RKO (cell line): Measurements from ENCODE around the gene YIPF4.
"Not testable (repeated sequence)": the region's sequence is repeated elsewhere in the genome, so short reads cannot be mapped to it uniquely, and the experiment has no call there.

ENCODE experiments used
- DNase-seq: peaks from one replicate; pipeline ENCODE4 v3.0.0-alpha.2; 2016; ENCODE audit warnings: low spot score

YIPF4 gene

DNA sequence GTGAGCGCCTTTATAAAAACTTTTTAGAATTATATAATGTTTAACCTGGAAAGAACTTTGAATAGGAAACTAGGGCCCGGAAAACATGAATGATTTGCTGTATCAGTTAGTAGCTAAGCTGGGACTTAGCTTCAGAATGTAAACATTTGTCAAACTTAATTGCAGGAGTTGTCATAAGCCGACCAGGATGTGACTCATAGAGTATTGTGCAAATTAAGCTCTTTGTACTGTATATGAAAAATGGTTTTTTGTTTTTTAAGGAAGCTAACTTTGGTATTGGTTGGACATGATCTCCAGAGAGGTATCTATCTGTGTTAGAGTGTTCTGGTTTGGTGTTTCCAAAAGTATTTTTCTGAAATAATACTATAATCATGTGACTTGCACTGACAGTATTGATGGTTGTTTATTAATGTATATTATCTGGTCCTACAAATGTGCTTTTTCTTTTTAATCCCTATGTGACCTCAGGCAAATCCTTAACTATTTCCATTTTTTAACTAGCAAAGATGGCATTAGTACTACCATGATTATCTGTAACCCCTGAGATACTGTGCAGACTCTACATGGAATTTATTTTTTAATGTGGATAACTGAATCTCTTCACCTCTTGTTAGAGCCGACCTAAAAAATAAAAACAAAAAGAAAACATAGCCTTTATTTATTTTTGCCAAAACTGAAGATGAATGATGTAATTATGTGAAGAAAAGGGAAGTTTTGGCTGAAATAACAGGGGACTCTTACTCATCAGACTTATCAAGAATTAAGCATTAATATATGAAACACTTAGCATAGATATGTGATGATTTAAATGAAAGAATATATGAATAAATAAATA, 11.7 kb downstream of the YIPF4 start:
- peak; percentile 77 for DNase-seq

DNA sequence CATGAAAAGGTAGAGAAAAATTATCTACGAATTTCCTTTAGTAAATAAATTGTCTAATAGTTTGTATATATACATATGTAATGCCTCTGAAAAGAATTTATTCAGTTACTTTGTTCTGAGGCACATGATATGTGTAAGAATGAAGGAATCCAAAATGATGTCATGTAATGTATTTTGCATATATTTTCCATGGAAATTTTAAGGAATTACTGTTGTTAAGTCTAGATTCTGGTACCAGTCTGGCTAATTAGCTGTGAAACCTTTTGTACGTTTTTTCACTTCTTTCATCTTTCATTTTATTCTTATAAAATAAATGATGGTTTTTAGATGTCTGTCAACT, 12.3 kb downstream of the YIPF4 start:
- no peak for DNase-seq

DNA sequence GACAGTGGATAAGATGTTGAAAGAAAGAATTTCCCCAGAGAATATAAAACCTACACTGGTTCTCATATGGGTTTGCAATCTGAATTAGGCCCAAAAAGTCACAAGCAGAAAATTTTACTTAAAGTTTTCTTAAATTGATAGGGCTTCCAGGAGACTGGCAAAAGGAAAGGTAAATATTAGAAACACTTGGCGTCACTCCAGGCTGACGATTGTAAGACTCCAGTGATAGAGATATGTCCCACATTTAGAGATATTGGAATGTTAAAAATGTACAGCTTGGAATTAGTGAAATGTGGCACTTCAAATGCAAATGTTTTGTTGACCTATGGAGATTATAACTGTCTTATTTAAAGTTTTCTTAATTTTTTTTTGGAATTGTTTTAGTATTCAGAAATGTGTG, 14.0 kb downstream of the YIPF4 start:
- no peak for DNase-seq

DNA sequence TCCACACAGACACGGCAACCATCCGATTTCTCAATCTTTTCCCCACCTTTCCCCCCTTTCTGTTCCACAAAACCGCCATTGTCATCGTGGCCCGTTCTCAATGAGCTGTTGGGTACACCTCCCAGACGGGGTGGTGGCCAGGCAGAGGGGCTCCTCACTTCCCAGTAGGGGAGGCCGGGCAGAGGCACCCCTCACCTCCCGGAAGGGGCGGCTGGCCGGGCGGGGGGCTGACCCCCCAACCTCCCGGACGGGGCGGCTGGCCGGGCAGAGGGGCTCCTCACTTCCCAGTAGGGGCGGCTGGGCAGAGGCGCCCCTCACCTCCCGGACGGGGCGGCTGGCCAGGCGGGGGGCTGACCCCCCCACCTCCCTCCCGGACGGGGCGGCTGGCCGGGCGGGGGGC, 15.8 kb downstream of the YIPF4 start:
- DNase-seq = not testable (repeated sequence)

DNA sequence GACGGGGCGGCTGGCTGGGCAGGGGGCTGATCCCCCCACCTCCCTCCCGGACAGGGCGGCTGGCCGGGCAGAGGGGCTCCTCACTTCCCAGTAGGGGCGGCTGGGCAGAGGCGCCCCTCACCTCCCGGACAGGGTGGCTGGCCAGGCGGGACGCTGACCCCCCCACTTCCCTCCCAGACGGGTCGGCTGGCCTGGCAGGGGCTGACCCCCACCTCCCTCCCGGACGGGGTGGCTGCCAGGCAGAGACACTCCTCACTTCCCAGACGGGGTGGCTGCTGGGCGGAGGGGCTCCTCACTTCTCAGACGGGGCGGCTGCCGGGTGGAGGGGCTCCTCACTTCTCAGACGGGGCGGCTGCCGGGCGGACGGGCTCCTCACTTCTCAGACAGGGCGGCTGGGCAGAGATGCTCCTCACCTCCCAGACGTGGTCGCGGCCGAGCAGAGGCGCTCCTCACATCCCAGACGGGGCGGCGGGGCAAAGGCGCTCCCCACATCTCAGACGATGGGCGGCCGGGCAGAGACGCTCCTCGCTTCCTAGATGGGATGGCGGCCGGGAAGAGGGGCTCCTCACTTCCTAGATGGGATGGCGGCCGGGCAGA, 16.4 kb downstream of the YIPF4 start:
- DNase-seq = not testable (repeated sequence)

DNA sequence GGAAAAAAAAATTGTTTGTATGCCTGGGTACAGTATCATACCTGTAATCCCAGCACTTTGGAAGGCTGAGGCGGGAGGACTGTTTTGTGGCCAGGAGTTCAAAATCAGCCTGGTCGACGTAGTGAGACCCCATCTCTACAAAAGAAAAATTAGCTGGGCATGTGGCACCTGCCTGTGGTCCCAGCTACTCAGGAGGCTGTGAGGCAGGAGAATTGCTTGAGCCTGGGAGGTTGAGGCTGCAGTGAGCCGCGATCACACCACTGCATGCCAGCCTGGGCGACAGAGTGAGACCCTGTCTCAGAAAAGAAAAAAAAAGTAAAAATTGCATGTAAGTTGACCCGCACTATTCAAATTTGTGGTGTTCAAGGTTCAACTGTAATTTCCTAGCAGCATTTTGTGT, 32.9 kb downstream of the YIPF4 start:
- DNase-seq = no peak

DNA sequence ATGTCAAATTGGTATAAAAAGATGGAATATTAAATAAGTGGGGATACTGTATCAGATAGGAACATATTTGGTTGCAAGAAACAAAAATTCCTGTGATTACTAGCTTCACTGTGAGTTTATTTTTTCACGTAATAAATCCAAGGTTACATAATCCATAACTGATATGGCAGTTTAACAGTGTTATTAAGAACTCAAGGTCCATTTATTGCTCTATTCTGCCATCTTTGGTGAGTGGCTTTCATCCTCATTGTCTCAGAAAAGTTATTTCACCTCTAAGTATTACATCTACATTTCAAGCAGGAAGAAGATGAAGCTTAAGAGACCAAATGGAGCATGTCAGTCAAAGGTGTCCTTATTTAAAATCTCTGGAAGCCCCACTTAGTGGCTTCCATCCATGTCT, 37.2 kb downstream of the YIPF4 start:
- no peak for DNase-seq

DNA sequence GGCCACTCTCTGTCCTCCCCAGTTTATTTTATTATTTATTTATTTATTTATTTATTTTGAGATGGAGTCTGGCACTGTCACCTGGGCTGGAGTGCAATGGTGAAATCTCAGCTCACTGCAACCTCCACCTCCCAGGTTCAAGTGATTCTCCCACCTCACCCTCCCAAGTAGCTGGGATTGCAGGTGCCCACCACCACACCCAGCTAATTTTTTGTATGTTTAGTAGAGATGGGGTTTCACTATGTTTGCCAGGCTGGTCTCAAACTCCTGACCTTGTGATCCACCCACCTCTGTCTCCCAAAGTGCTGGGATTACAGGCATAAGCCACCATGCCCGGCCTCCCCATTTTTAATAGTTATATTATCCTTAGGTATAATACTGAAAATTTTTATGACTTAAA, 51.0 kb downstream of the YIPF4 start:
- not testable (repeated sequence) for DNase-seq

DNA sequence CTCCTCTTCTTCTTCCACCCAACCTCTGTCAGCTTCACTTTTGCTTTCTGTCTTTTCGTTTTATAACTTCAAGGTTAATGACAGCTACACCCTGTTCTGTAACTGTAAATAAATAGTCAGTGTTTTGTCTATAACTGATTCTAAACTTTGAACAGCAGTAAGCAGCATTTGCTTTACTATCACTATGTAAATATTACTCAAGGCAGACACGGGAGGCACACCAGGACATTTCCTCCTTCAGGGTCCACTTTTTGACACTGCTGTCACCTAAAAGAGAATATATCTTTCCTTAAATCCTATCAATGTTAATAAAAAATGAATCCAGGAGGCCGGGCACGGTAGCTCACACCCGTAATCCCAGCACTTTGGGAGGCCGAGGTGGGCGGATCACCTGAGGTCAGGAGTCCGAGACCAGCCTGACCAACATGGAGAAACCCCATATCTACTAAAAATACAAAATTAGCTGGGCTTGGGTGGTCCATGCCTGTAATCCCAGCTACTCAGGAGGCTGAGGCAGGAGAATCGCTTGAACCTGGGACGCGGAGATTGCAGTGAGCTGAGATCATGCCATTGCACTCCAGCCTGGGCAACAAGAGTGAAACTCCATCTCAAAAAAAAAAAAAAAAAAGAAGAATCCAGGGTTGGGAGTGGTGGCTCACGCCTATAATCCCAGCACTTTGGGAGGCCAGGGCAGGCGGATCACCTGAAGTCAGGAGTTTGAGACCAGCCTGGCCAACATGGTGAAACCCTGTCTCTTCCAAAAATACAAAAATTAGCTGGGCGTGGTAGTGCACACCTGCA, 51.7 kb downstream of the YIPF4 start:
- DNase-seq = not testable (repeated sequence)

DNA sequence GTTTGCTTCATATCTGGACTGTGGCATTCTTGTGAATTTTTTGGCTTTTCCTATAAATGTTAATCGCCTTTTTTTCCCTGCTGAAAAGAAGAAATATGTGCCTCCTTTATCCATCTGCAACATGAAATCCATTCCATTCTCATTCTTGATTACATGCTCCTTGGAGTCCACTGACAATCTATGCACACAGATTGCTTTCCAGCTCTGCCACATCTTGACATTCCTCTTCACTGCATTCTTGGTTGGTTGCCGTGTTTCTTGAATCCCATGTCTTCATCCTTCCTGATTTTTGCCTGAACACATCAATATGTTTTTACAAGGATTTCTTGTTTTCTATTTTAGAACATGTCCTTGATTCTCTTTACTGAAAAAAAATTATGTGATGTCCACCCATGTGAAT, 52.4 kb downstream of the YIPF4 start:
- DNase-seq = no peak

DNA sequence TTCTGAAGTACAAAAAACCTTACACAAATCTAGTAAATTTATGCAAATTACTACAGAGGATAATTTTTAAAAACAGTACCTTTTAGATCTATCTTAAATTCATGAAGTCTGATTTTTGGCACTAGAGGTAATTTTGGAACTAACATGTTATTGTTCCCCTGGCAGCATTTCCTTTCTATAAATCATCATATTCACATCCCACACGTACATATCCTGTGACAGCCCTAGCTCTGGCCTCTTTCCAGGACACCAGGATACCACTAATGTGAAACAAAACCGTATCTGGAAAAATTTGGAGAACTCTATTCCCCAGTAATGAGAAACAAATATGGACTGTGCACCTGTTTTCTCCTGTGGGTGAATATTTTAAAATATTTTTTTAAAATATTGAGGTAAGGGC, 65.1 kb downstream of the YIPF4 start:
- no peak for DNase-seq

DNA sequence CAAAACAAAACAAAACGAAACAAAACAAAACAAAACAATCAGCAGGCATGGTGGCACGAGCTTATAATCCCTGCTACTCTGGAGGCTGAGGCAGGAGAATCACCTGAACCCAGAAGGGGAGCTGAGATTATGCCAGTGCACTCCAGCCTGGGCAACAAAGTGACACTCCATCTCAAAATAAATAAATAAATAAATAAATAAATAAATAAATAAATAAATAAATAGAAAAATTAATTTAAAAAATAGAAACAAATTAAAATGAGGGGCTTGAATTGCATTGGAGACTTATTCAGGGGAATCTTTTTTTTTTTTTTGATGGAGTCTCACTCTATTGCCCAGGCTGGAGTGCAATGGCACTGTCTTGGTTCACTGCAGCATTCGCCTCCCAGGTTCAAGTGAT, 73.1 kb downstream of the YIPF4 start:
- not testable (repeated sequence) for DNase-seq

DNA sequence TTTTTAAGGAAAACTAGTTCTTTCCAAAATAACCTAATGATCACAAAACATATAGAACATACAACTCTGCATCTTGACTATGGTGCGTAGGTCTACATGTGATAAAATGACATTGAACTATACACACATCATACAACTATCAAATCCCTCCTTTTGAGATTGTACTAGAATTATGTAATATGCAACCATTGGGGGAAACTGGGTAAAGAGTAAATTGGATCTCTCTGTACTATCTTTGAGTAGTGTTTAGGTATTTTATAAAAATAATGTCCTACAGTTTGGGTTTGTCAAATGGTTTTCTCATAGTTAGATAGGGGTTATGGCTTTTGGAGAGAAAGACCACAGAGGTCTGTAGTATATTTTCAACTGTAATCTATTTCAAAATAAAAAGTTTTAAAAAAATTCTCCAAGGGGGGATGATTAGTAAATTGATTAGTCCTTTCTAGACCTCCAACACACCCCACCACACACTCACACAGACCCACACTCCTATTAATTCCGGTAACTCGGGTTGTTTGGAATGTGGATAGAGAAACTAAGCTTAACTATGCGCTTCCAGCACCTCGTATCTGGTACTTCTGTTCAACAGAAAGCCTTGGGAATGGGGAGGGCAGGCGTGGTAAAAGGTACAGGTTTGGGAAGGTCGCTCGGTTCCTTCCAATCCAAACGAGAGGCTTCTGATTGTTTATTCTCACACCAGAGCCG, 78.4 kb downstream of the YIPF4 start:
- no peak for DNase-seq

DNA sequence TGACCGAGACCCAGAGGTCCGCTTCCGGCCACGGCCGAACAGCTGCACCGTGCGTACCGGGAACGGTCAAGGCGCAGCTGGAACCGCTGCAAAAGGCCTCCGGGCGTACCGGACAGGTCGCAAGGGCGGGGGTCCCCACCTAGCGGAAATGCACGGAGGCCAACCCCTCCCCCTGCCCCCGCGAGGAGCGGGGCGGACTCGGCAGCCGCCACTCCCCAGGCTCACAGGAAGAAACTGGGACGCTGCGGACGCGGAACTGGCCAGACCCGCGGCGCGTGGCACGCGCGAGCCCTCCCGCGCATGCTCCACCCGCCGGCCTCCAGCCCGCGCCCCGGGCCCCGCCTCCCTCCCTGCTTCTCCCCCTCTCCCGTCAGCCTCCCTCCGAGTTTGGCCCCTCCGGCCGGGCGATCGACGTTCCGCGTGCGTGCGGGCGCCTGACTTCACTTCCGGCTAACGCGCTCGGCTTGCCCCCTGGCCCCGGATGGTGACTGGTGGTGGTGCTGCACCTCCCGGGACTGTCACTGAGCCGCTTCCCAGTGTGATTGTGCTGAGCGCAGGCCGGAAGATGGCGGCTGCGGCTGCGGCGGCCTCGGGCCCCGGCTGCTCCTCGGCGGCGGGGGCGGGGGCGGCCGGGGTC, 79.1 kb downstream of the YIPF4 start, which contains the start of gene BIRC6:
BIRC6 (plus strand) TSS at position 343 of the 637 bp plus-strand sequence; CDS start at position 482, 139 bp downstream.
- peak; percentile 97 for DNase-seq

DNA sequence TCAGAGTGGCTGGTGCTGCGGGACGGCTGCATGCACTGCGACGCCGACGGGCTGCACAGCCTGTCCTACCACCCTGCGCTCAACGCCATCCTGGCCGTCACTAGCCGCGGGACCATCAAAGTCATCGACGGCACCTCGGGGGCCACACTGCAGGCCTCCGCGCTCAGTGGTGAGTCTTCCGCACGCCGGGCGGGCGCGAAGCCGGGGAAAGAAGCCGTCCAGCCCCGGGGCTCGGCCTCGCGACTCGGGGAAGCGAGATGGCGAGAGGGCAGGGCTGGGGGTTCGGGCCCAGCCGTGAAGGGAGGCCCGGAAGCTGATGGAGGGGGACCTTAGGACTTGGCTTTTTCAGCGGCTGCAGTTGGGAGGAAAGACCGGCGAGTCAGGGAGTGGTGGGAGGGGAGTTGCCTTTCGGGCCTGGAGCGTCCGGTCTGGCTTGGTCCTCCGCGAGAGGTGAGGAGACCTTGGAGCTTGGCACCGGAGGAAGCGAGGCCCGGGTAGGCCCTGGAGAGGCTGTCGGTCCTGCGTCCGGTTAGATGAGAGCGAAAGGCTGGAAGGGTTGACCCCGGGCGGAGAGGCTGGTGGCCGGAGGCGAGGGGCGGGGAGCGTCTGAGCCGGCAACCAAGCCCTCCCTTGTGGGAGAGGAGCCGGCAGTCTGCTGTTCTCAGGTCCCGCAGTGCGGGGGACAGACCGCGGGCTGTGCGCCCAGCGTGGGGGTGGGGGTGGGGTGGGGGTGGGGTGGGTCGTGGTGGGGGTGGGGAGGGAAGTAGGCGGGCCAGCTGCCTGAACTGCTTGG, 79.8 kb downstream of the YIPF4 start:
- DNase-seq = peak; percentile 50

DNA sequence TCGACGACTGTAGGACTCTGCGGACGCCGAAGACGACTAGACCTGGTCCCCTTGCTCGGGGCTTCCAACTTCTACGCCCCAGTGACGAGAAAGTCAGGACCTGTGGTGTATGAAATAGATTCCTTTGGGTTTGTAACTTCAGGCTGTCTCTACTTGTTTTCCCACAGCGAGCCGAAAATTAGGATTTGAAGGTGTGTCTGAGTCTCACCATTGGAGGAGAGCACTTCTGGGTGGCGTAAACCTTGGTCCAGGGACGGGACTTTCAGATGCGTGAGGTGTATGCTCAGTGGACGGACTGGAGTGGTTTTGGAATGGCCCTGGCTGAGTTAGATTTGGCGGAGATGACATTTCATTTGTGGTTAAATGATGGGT, 80.4 kb downstream of the YIPF4 start:
- DNase-seq = peak; percentile 58

DNA sequence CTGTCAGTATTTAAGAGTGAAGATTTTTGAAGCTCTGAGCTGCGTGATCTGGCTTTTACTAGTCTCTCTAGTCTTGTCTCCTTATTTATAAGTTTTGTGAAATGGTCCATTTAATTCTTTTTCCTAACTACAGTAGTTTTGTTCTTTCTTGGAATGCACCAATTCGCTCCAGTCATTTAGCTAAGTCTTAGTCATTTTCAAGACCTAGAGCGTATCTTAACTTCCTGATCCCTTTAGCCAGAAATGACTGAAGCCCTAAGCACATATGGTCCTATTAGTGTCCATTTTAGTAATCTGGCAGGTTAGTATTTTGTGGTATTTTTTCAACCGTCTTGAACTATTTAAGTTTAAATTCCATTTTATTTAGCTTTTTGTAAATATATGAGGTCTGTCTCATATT, 82.7 kb downstream of the YIPF4 start:
- DNase-seq = no peak

DNA sequence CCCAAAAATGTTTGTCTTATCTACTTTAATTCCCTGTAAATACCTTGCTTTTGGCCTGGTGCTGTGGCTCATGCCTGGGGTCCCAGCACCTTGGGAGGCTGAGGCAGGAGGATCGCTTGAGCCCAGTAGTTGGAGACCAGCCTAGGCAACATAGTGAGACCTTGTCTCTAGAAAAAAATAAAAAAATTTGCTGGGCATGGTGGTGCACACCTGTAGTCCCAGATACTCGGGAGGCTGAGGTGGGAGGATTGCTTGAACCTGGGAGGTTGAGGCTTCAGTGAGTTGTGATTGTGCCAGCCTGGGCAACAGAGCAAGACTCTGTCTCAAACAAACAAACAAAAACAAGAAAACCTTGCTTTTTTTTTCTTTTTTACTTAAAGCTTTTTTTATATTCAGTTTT, 85.3 kb downstream of the YIPF4 start:
- not testable (repeated sequence) for DNase-seq

DNA sequence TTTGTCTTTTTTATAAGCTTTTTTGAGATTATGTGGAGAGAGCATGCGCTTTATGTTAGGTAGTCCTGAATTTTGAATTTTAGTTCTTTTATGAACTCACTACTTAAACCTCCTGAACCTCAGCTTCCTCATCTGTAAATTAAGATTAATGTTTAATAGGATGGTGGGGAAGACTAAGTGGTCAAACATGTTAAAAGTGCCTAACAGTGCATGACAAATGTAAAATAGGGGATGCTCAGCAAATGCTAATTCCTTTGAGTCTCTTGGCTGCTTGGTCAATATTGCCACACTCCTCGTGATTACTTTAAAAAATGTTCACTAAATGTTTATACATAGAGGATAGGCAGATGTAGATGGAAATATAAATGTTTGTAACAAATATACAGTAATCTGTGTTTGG, 85.9 kb downstream of the YIPF4 start:
- DNase-seq = no peak

DNA sequence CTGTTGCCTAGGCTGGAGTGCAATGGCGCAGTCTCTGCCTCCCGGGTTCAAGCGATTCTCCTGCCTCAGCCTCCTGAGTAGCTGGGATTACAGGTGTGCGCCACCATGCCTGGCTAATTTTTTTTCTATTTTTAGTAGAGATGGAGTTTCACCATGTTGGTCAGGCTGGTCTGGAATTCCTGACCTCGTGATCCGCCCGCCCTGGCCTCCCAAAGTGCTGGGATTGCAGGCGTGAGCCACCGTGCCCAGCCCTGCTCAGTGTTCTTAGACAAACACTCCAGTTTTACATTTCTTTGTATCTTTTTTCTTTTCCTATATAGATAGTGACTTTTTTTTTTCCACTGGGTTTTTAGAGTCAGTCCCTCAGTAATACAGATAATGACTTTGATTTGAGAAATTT, 86.6 kb downstream of the YIPF4 start:
- DNase-seq = not testable (repeated sequence)

DNA sequence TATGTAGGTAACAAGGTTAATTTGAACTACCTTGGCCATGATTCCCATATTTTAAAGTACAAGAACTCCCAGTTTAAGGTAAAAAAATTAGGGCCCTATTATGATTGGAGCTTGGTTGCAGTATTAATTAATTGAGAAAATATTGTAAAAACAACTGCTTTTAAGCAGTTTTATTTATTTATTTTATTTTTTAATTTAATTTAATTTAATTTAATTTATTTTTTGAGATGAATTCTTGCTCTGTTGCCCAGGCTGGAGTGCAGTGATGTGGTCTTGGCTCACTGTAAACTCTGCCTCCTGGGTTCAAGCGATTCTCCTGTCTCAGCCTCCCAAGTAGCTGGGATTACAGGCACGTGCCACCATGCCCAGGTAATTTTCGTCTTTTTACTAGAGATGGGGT, 88.0 kb downstream of the YIPF4 start:
- DNase-seq = not testable (repeated sequence)
